PFSK-1 (cell line): ENCODE results near the gene TBX1.

Experiments used
- POLR2AphosphoS5 ChIP-seq: IDR thresholded peaks from 2 replicates; pipeline ENCODE4 v1.6.1; 2012; ENCODE audit warnings: low read depth, mild to moderate bottlenecking, control low read depth, low read length, moderate library complexity
- TF ChIP-seq, protein P1 (sequence below), 2 experiments: IDR thresholded peaks; 2 replicates each; pipeline versions ENCODE4 v1.6.1 to v1.8.0; 2011 to 2012; ENCODE audit warnings: low read depth in 2 of 2, low read length in 2 of 2, control low read depth in 1 of 2, inconsistent platforms in 1 of 2, mild to moderate bottlenecking in 1 of 2, moderate library complexity in 1 of 2; ENCODE audit not compliant: insufficient read depth in 1 of 2

GRCh38 chr22:19800761-19801244, 40.2 kb downstream of the TBX1 start:
- TF ChIP-seq, protein P1, sequence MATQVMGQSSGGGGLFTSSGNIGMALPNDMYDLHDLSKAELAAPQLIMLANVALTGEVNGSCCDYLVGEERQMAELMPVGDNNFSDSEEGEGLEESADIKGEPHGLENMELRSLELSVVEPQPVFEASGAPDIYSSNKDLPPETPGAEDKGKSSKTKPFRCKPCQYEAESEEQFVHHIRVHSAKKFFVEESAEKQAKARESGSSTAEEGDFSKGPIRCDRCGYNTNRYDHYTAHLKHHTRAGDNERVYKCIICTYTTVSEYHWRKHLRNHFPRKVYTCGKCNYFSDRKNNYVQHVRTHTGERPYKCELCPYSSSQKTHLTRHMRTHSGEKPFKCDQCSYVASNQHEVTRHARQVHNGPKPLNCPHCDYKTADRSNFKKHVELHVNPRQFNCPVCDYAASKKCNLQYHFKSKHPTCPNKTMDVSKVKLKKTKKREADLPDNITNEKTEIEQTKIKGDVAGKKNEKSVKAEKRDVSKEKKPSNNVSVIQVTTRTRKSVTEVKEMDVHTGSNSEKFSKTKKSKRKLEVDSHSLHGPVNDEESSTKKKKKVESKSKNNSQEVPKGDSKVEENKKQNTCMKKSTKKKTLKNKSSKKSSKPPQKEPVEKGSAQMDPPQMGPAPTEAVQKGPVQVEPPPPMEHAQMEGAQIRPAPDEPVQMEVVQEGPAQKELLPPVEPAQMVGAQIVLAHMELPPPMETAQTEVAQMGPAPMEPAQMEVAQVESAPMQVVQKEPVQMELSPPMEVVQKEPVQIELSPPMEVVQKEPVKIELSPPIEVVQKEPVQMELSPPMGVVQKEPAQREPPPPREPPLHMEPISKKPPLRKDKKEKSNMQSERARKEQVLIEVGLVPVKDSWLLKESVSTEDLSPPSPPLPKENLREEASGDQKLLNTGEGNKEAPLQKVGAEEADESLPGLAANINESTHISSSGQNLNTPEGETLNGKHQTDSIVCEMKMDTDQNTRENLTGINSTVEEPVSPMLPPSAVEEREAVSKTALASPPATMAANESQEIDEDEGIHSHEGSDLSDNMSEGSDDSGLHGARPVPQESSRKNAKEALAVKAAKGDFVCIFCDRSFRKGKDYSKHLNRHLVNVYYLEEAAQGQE (IDR thresholded peaks at IDR 0.05; ENCODE audit: insufficient read depth in 1 of 2, low read depth in 2 of 2, low read length in 2 of 2), result no peak
- no peak for TF ChIP-seq POLR2AphosphoS5
